ENCODE data around the gene LYPLA2. TPM values are rescaled to one million over a fixed set of nuclear protein-coding genes. Genes with fewer than 3 reads are reported as not detected.
"Not testable (repeated sequence)": the region's sequence is repeated elsewhere in the genome, so short reads cannot be mapped to it uniquely, and the experiment has no call there.

LYPLA2 gene
- total and polyA plus RNA-seq, 2 donors (not counting 1 experiment from before 2014, with no cell fraction given), result 50.6 to 60.5 TPM

DNA sequence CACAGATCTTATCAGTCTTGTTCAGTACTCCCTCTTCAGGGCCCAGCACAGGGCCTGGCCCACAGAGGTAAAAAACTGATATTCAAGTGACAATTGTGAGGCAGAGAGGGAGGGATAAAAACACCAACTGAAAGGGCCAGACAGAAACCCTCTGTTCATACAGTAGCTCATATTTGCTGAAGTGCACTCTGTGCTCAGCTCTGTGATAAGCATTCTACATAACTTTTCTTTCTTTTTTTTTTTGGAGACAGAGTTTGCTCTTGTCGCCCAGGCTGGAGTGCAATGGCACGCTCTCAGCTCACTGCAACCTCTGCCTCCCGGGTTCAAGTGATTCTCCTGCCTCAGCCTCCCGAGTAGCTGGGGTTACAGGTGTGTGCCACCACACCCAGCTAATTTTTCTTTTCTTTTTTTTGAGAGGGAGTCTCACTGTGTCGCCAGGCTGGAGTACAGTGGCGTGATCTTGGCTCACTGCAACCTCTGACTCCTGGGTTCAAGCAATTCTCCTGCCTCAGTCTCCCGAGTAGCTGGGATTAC, 11.9 kb downstream of the LYPLA2 start:
- H3K4me2 ChIP-seq (replicated peaks; ENCODE audit: low read depth, low read length, poor library complexity, severe bottlenecking); H3K9me3 ChIP-seq (ENCODE audit: control extremely low read depth in 1 of 3, control insufficient read depth in 2 of 3, insufficient read depth in 1 of 3, low read length in 2 of 3); H3K9ac ChIP-seq (ENCODE audit: low read length); H3K4me3 Mint-ChIP-seq; H3K9me3 Mint-ChIP-seq (ENCODE audit: insufficient read depth); H4K20me1 ChIP-seq (ENCODE audit: control insufficient read depth, insufficient read depth, low read length, poor library complexity, severe bottlenecking); intact Hi-C loops (cut with micrococcal nuclease); H2AFZ ChIP-seq (ENCODE audit: insufficient read depth, low read depth, low read length, poor library complexity, severe bottlenecking); ATAC-seq (ENCODE audit: low read depth); H3K27ac ChIP-seq (ENCODE audit: low read length in 2 of 2); H3K79me2 ChIP-seq (ENCODE audit: control insufficient read depth, insufficient read depth, low read length); H3K27me3 Mint-ChIP-seq; H3K27me3 ChIP-seq (replicated peaks in 1 of 4; ENCODE audit: control extremely low read depth in 1 of 4, control insufficient read depth in 3 of 4, insufficient read depth in 4 of 4, low read length in 3 of 4); DNase-seq; H3K27ac Mint-ChIP-seq; H3K4me3 ChIP-seq (ENCODE audit: control extremely low read depth in 1 of 5, extremely low read depth in 1 of 5, insufficient read depth in 1 of 5, low read depth in 2 of 5, low read length in 4 of 5): not testable (repeated sequence)
- ChIA-PET POLR2A (interaction anchor here (0.7 kb wide), 1 partner anchor 165 kb away, joined by 3 read pairs; no protein-coding TSS in a partner anchor), CTCF (interaction anchor here (0.6 to 2.8 kb wide), 9 partner anchors 7 to 263 kb away, joined by 3 to 33 read pairs (median 3); partner anchors contain the start of genes CNR2 and HMGCL)
- peaks cover 15 to 20% of the 10 kb centered on the region in 2 donors for H3K4me1 ChIP-seq (ENCODE audit: control insufficient read depth in 2 of 2, insufficient read depth in 2 of 2, low read length in 2 of 2)
- WGBS (ENCODE audit: insufficient coverage), result no CpG with 5 or more reads among the region's 7 CpGs
- H3K36me3 ChIP-seq (replicated peaks in 1 of 2; ENCODE audit: control extremely low read depth in 1 of 2, control insufficient read depth in 1 of 2, extremely low read depth in 1 of 2, insufficient read depth in 2 of 2, low read length in 1 of 2), result peaks cover 2 to 12% of the 10 kb centered on the region in 2 experiments
- H3K4me1 Mint-ChIP-seq, result peaks cover 18% of the 10 kb centered on the region

DNA sequence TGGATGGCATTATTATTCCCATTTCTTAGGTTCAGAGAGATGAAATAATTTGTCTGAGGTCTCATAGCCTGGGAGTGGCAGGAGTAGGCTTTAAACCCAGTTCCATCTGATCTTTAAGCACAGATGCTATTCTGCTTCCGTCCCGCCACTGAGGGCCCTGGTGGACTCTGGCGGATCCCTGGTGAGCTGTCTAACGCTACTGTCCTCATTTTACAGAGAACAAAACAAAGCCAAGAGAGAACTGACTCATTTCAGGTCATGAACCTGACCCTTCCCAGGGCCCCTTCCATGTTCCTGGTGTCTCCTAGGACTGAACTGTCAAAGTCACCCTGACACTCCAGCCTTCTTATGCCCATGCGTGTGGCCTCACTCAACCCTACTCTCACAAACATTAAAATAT, 12.7 kb downstream of the LYPLA2 start:
- intact Hi-C loops (cut with micrococcal nuclease), result no loop called here
- no peak for TF ChIP-seq EZH2 (IDR thresholded peaks at IDR 0.05; ENCODE audit: borderline replicate concordance, insufficient read depth, low read depth, low read length, poor library complexity, severe bottlenecking)
- TF ChIP-seq, protein P1, sequence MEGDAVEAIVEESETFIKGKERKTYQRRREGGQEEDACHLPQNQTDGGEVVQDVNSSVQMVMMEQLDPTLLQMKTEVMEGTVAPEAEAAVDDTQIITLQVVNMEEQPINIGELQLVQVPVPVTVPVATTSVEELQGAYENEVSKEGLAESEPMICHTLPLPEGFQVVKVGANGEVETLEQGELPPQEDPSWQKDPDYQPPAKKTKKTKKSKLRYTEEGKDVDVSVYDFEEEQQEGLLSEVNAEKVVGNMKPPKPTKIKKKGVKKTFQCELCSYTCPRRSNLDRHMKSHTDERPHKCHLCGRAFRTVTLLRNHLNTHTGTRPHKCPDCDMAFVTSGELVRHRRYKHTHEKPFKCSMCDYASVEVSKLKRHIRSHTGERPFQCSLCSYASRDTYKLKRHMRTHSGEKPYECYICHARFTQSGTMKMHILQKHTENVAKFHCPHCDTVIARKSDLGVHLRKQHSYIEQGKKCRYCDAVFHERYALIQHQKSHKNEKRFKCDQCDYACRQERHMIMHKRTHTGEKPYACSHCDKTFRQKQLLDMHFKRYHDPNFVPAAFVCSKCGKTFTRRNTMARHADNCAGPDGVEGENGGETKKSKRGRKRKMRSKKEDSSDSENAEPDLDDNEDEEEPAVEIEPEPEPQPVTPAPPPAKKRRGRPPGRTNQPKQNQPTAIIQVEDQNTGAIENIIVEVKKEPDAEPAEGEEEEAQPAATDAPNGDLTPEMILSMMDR (IDR thresholded peaks at IDR 0.05), result no peak
- Histone ChIP-seq H3K4me3 (ENCODE audit: control extremely low read depth in 1 of 5, extremely low read depth in 1 of 5, insufficient read depth in 1 of 5, low read depth in 2 of 5, low read length in 4 of 5) (no peak overlapping the region), H3K4me2 (replicated peaks; ENCODE audit: low read depth, low read length, poor library complexity, severe bottlenecking) (no peak overlapping the region), H4K20me1 (ENCODE audit: control insufficient read depth, insufficient read depth, low read length, poor library complexity, severe bottlenecking) (no peaks in the 10 kb centered on the region), H3K27ac (ENCODE audit: low read length in 2 of 2) (no peak overlapping the region), H3K4me1 (ENCODE audit: control insufficient read depth in 2 of 2, insufficient read depth in 2 of 2, low read length in 2 of 2) (peaks cover 15 to 20% of the 10 kb centered on the region in 2 donors), H2AFZ (ENCODE audit: insufficient read depth, low read depth, low read length, poor library complexity, severe bottlenecking) (no peak overlapping the region), H3K79me2 (ENCODE audit: control insufficient read depth, insufficient read depth, low read length) (peaks cover 4% of the 10 kb centered on the region), H3K9me3 (ENCODE audit: control extremely low read depth in 1 of 3, control insufficient read depth in 2 of 3, insufficient read depth in 1 of 3, low read length in 2 of 3) (peaks cover 0 to 3% (median 0%) of the 10 kb centered on the region in 3 donors), H3K27me3 (replicated peaks in 1 of 4; ENCODE audit: control extremely low read depth in 1 of 4, control insufficient read depth in 3 of 4, insufficient read depth in 4 of 4, low read length in 3 of 4) (no peaks in the 10 kb centered on the region), H3K36me3 (replicated peaks in 1 of 2; ENCODE audit: control extremely low read depth in 1 of 2, control insufficient read depth in 1 of 2, extremely low read depth in 1 of 2, insufficient read depth in 2 of 2, low read length in 1 of 2) (peaks cover 2 to 18% of the 10 kb centered on the region in 2 experiments), H3K9ac (ENCODE audit: low read length) (no peak overlapping the region)
- ATAC-seq (ENCODE audit: low read depth) (no peak), DNase-seq (no peak)
- no peaks in the 10 kb centered on the region for H3K27me3 Mint-ChIP-seq
- no peaks in the 10 kb centered on the region for H3K9me3 Mint-ChIP-seq (ENCODE audit: insufficient read depth)
- CTCF ChIA-PET, result interaction anchor here (0.6 to 2.8 kb wide), 2 partner anchors 63 to 113 kb away, joined by 3 to 10 read pairs; no protein-coding TSS in a partner anchor
- no peak overlapping the region for H3K27ac Mint-ChIP-seq
- 98% methylated on average over 4 of the region's 5 CpGs for WGBS (ENCODE audit: insufficient coverage)
- POLR2A ChIA-PET, result no interaction called here
- H3K4me1 Mint-ChIP-seq, result peaks cover 16% of the 10 kb centered on the region
- no peak overlapping the region for H3K4me3 Mint-ChIP-seq
